Posterior vena cava (tissue), 2 donors: Measurements from ENCODE around the gene C21orf58. TPM values are rescaled to one million over a fixed set of nuclear protein-coding genes. Genes with fewer than 3 reads are reported as not detected.
"Not testable (repeated sequence)": the region's sequence is repeated elsewhere in the genome, so short reads cannot be mapped to it uniquely, and the experiment has no call there.

Source experiments
- DNase-seq: peaks from one replicate; pipeline ENCODE4 v3.0.0-alpha.2; 2020; ENCODE audit warnings: low spot score
- intact Hi-C, 2 donors: fragments of 100-400 bp; cut with DNase I; formaldehyde crosslinking; loops; one replicate each; pipeline versions ENCODE4 v1.14.1 to v1.14.2; 2022 to 2023
- total RNA-seq, 2 donors: library from RNA; stranded (reverse); fragmentation: NEBNext Ultra II Directional; extraction: Animal tissue kit (Norgen Biotek cat#: 25700); gene quantifications; one replicate each; pipeline ENCODE4 v1.2.1, GENCODE V29; 2021
- donor health status: DM: yes; HTN: yes; CAD: no.
- donor health status: DM: yes; HTN: yes; CAD: no.

C21orf58 gene
- total RNA-seq, 2 donors from 2014 or later: 0.57 to 1.3 TPM

DNA sequence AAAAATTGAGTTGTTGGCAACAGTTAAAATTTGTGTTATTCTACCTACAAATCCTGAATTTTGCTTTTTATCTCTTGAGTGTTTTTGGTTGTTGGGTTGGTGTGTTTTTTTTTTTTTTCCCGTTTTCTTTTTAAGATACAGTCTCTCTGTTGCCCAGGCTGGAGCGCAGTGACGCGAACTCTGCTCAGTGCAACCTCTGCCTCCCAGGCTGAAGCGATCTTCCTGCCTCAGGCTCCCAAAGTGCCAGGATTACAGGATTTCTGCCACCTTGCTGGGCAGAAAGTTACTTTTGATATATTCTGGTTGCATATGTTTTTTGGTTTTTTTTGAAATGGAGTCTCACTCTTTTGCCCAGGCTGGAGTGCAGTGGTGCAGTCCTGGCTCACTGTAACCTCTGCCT, 4.5 kb upstream of the C21orf58 start:
- intact Hi-C loops: no loop called here
- DNase-seq: no peak

GRCh38 chr21:46327711-46328110, 4.0 kb upstream of the C21orf58 start:
- DNase-seq: no peak
- intact Hi-C loops: no loop called here

DNA sequence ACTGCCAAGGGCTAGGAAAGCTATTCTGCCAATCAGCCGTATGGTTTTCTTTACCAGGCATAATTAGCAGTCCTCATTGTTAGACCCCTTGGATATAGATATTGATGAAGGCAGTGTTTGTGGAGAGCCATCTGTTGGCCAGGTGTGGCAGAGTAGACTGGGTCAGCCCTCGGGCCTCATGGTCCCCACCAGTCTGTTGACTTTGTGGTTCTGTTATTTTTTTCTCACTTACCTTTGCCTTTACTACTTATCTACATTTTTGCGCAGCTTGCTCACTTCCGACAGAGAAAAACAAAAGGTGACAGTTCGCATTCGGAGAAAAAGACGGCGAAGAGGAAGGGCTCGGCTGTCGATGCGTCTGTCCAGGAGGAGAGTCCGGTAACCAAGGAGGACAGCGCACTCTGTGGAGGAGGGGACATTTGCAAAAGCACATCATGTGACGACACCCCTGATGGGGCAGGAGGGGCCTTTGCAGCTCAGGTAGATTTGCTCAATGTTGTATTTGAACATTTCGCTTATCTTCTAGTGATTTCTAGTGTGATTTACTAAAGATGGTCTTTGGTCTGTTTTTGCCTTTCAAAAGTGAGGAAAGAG, 2.5 kb upstream of the C21orf58 start:
- DNase-seq: no peak
- intact Hi-C loops: no loop called here

DNA sequence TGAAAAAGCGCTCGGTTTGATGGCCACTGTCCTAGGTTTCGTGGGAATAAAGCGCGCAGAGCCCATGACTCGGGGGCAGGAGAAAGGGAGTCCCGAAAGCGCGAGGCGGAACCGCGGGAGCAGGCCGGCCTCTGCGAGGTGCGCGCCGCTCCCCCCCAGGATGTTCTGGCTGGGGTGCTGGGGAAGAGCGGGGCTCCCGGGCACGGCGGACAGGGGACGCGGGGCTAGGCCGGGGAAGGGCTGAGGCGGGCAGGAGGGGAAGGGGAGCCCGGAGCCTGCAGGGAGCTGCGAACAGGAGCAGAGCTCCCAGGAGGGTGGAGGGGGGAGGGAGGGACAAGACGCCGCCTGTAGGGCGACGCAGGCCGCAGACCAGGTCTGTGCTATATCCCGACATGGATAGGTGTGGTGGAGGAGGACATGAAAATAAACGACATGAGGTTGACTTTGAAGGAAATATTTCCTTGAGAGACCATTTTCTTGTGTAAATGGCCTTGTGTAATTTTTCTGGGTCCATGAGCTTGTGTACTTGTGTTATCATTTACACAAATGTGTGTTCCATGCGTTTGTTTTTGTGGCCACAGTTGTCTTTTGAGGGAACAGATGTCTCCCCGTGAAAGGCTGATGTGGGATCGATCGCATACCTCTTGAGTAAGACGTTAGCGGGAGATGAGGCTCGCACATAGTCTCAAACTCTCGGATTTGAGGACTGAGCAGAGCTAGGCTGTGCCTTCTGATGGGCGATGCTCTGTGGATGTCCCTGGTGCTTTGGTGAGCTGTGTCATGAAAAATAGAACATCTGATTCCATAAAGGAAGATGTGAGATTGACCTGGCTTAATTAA, 1.6 kb upstream of the C21orf58 start:
- intact Hi-C loops: no loop called here
- no peak for DNase-seq

DNA sequence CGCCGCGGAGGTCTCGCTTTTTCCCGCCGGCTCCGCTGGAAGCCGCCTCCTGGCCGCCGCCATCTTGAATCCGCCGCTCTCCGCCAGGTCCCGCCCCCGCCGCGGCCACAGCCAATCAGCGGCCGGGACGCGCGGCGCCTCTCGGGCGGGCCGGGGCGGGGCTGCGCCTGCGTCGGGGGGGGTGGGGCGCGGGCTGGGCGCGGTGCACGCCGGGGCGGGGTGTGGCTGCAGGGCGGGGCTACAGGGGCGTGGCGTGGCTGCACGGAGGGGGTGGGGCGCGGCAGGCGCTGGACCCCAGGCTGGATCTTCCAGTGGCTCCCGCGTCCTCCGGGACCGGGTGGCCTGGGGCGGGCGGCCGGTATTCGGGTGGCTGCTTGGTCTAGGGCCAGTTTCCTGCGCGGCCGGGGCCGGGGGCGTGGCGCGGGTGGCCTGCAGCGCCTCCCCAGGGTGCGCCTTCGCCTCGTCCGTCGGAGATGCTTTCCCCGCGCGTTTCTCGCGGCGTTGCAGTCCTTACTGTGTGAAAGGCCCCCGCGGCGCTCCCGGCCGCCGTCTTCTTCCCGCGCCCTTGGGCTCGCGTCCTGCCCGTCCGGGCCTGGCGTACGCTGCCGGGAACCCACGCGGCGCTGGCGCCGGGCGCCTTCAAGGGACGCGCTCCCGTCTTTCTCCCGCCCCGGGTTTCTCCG, 861 bp upstream of the C21orf58 start:
- intact Hi-C loops: no loop called here
- DNase-seq: peak; percentile 96

- DNase-seq: no peak
Measured at GRCh38 chr21:46323227-46323709, 402 bp downstream of the C21orf58 start.

DNA sequence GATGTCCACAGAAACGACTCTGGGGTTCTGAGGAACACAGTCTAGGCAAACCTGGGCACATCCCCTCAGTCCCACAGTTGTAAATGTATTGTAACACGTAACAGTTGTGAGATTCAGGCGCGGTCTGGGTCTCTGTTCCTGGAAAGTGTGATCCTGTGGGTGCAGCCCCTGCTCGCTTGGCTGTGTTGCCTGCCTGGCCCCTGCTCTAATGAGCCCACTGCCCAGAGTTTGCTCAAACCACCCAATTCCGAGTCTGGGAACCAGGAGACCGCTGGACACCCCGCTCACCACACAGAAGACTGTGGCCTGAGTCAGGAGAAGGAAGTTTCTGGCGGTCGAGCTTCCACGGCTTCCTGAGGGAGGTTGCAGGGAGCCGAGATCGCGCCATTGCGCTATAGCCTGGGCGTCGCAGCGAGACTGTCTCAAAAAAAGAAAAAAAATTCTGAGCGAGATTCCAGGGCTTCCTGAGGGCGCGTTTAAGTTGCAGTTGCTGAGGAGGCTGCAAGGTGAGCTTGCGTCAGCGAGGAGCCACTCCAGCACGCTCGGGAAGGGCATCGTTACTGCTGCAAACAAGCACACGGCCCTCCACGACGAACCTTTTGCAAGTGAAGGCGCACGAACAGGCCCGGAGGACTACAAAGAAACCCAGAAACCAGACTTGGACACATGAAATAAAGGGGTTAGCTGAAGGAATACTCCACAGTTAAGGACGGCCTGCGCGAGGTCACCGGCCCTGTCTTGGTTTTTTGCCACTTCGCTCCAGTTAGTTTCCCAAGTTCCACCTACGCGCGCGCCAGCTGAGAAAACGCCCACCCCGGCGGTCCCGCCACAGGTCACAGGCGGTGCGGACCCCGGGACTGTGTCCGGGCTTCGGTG, 1.1 kb downstream of the C21orf58 start:
- intact Hi-C loops: no loop called here
- DNase-seq: no peak

More at GRCh38 chr21:46323227-46323709, 402 bp downstream of the C21orf58 start:
- intact Hi-C loops: no loop called here

GRCh38 chr21:46320331-46320801, 3.3 kb downstream of the C21orf58 start:
- no peak for DNase-seq
- intact Hi-C loops: no loop called here

DNA sequence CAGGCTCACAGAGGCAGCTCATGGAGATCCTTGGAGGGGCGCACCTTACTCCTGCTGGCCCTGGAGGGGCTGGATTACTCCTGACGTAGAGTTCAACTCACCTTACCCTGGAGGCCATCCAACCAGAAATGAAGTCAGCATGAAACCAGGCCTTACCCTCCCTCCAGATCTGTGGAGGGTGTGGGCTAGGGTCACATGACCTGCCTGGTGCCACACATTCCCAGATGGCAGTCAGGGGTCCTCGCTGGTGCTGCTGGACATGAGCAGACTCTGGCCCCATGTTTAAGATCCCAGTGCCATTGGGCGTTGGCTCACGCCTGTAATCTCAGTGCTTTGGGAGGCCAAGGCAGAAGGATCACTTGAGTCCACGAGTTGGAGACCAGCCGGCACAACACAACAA, 4.5 kb downstream of the C21orf58 start:
- no peak for DNase-seq
- intact Hi-C loops: no loop called here

GRCh38 chr21:46318464-46318845, 5.2 kb downstream of the C21orf58 start:
- intact Hi-C loops: no loop called here
- no peak for DNase-seq

- intact Hi-C loops: no loop called here
- DNase-seq: no peak
Measured at GRCh38 chr21:46317710-46318463, 5.8 kb downstream of the C21orf58 start.

GRCh38 chr21:46316708-46317324, 6.9 kb downstream of the C21orf58 start:
- intact Hi-C loops: no loop called here

DNA sequence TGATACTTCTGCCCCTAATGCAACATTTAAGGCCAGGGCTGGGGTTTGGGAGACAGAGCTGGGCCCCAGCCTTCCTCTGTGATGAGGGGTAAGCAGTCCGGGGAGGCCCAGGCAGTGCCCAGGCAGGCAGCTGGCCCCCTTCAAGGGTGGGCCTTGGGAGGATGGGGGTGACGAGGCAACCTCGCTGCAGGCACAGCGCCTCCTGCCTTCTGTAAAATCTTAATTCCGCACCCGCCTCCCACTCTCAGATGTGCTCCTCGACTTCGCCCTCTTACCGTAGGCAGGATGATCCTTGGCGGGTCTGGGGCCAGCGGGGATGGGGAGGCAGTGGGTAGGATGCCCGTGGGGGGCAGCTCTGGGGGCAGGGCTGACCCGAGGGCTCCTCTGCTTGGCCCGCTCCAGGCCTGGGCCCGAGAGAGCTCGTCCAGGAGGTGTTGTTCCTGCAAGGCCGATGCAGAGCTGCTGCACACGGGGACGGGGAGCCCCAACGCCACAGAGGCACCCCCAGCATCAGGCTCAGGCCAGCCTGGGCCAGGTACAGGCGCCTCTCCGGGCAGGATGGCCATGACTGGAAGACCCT, 9.1 kb downstream of the C21orf58 start:
- intact Hi-C loops: no loop called here

More at GRCh38 chr21:46316708-46317324, 6.9 kb downstream of the C21orf58 start:
- no peak for DNase-seq

GRCh38 chr21:46312949-46313348, 10.7 kb downstream of the C21orf58 start:
- intact Hi-C loops: no loop called here
- DNase-seq: no peak

More for the DNA sequence above, 9.1 kb downstream of the C21orf58 start:
- DNase-seq: no peak

- DNase-seq: no peak
- intact Hi-C loops: no loop called here
Measured at GRCh38 chr21:46311568-46311967, 12.1 kb downstream of the C21orf58 start.

DNA sequence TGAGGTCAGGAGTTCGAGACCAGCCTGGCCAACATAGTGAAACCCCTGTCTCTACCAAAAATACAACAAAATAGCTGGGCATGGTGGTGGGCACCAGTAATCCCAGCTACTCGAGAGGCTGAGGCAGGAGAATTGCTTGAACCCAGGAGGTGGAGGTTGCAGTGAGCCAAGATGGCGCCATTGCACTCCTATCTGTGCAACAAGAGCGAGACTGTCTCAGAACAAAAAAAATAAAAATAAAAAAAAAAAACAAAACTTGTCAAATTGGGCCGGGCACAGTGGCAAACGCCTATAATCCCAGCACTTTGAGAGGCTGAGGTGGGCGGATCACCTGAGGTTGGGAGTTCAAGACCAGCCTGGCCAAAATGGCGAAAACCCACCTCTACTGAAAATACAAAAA, 13.4 kb downstream of the C21orf58 start:
- intact Hi-C loops, DNase-seq: not testable (repeated sequence)

DNA sequence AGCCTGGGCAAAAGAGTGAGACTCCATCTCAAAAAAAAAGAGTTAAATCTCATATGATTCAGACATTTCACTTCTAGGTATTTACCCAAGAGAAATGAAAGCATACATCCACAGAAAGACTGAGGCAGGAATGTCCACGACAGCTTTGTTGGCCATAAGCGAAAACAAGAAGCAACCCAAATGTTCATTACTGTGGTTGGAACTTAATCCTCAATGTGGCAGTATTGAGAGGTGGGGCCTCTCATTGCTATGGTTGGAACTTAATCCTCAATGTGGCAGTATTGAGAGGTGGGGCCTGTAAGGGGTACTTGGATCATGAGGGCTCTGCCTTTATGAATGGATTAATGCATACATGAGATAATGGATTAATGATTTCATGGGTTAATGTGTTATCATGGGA, 15.2 kb downstream of the C21orf58 start:
- intact Hi-C loops: no loop called here
- DNase-seq: no peak

GRCh38 chr21:46307625-46308024, 16.0 kb downstream of the C21orf58 start:
- intact Hi-C loops: no loop called here

More at GRCh38 chr21:46307625-46308024, 16.0 kb downstream of the C21orf58 start:
- DNase-seq: no peak
